ENCODE results near the gene NDUFB1.

NDUFB1 gene

GRCh38 chr14:92103363-92103989, 18.0 kb downstream of the NDUFB1 start:
- no peak for DNase-seq (ENCODE audit: low read depth)
- H3K4me3 ChIP-seq (ENCODE audit: low read depth, low read length) = no peak overlapping the region
- TF ChIP-seq CTCF (IDR thresholded peaks at IDR 0.05; ENCODE audit: insufficient read depth, low read depth, low read length, missing control alignments) = no peak

GRCh38 chr14:92099802-92100201, 21.7 kb downstream of the NDUFB1 start:
- DNase-seq (ENCODE audit: low read depth) = no peak
- TF ChIP-seq CTCF (IDR thresholded peaks at IDR 0.05; ENCODE audit: insufficient read depth, low read depth, low read length, missing control alignments) = no peak
- H3K4me3 ChIP-seq (ENCODE audit: low read depth, low read length) = no peak overlapping the region

- DNase-seq (ENCODE audit: low read depth) = no peak
- no peak overlapping the region for H3K4me3 ChIP-seq (ENCODE audit: low read depth, low read length)
These were observed 28.2 kb downstream of the NDUFB1 start for GRCh38 chr14:92093320-92093719.

GRCh38 chr14:92088494-92088893, 33.0 kb downstream of the NDUFB1 start:
- no peak for TF ChIP-seq CTCF (IDR thresholded peaks at IDR 0.05; ENCODE audit: insufficient read depth, low read depth, low read length, missing control alignments)
- H3K4me3 ChIP-seq (ENCODE audit: low read depth, low read length) = no peak overlapping the region
- DNase-seq (ENCODE audit: low read depth) = no peak

More at GRCh38 chr14:92093320-92093719, 28.2 kb downstream of the NDUFB1 start:
- TF ChIP-seq CTCF (IDR thresholded peaks at IDR 0.05; ENCODE audit: insufficient read depth, low read depth, low read length, missing control alignments) = peak; percentile 6

- DNase-seq (ENCODE audit: low read depth) = no peak
- no peak for TF ChIP-seq CTCF (IDR thresholded peaks at IDR 0.05; ENCODE audit: insufficient read depth, low read depth, low read length, missing control alignments)
- H3K4me3 ChIP-seq (ENCODE audit: low read depth, low read length) = no peak overlapping the region
These were observed 47.0 kb downstream of the NDUFB1 start for GRCh38 chr14:92074555-92074954.
